ENCODE data around the gene MACROH2A1. TPM values are rescaled to one million over a fixed set of nuclear protein-coding genes. Genes with fewer than 3 reads are reported as not detected.

The MACROH2A1 gene
- total RNA-seq, 1 donor from 2014 or later, result 103 TPM

DNA sequence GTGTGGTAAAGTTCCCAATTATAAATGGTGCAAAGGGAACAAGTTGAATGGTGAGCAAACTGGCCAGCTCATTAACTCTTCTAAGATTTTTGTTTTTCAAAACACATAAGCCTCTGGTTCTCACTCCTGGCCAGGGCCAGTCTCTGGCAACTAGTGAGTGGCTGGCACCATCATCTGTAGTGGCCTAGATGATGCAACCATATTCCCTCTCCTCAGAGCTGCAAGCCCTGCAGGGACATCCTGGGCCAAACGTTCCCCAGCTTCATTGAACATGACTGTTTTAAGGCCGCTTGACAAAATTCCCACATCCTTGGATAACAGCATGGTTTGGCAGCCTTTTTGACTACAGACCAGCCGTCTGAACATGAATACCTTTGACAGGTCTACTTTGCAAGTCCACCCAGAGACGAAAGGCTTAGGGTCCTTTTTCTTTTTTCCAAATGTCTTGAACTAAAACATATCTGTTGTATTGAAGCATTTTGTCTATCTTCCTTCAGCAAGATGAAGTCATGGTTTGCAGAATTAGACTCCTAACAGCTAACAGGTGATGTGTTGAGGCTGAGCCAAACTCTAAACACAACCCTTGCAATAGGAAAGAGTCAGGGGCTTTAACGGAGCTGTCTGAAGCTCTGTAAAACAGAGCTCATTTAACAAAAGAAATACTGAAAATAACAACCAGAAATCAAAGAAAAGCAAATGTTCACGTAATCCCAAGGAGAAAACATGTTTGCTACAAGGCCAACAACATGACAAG lies 23.8 kb downstream of the MACROH2A1 start:
- H3K36me3 ChIP-seq, result peaks cover 39% of the 10 kb centered on the region

DNA sequence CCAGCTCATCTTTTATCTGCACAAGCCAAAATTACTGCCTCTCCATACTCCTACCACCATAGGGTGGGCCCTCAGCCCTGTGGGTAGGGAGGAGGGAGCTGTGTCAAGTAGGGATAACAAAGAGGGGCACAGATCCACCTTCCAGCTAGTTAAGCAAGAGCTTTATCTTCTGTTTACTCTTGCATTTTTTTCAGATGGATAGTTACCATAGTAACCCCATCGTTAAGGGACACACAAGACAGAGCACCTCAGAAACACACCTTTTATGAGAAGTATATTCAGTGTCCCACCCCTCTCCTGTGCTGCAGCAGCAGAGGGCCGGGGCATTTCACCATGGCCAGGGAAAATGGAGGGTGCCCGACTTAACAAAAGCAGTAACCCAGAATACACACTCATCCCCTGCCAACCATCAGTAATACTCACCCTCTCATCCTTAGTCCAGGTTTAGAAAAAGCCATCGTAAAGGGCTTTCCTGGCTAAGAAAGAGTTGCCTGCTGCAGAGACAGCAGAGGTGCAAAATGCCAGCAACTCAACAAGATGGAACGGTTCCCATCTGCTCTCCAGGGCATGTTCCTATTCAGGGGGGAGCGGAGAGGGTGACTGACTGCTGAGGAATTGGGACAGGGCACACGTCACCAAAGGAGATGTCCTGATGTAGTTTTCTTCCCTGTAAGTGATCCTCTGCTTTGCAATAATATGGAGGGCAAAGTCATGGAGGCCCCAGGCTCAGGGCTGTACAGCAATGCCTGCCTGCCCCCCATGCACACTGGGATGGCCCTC lies 25.1 kb downstream of the MACROH2A1 start:
- Histone ChIP-seq H3K27ac (replicated peaks) (peak overlapping the region; percentile 66), H3K4me1 (peaks cover 75% of the 10 kb centered on the region), H3K9me3 (replicated peaks) (no peaks in the 10 kb centered on the region), H3K4me3 (no peak overlapping the region), H3K27me3 (ENCODE audit: low read depth) (no peaks in the 10 kb centered on the region), H3K36me3 (peaks cover 46% of the 10 kb centered on the region)
- intact Hi-C loops (cut with micrococcal nuclease), result no loop called here
- DNase-seq, result no peak
- TF ChIP-seq, protein P1, sequence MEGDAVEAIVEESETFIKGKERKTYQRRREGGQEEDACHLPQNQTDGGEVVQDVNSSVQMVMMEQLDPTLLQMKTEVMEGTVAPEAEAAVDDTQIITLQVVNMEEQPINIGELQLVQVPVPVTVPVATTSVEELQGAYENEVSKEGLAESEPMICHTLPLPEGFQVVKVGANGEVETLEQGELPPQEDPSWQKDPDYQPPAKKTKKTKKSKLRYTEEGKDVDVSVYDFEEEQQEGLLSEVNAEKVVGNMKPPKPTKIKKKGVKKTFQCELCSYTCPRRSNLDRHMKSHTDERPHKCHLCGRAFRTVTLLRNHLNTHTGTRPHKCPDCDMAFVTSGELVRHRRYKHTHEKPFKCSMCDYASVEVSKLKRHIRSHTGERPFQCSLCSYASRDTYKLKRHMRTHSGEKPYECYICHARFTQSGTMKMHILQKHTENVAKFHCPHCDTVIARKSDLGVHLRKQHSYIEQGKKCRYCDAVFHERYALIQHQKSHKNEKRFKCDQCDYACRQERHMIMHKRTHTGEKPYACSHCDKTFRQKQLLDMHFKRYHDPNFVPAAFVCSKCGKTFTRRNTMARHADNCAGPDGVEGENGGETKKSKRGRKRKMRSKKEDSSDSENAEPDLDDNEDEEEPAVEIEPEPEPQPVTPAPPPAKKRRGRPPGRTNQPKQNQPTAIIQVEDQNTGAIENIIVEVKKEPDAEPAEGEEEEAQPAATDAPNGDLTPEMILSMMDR (IDR thresholded peaks at IDR 0.05; ENCODE audit: borderline replicate concordance), result no peak

More for the DNA sequence above, 23.8 kb downstream of the MACROH2A1 start:
- H3K9me3 ChIP-seq (replicated peaks), result no peaks in the 10 kb centered on the region
- no peaks in the 10 kb centered on the region for H3K27me3 ChIP-seq (ENCODE audit: low read depth)
- H3K4me1 ChIP-seq, result peaks cover 88% of the 10 kb centered on the region
- TF ChIP-seq, protein P1 (IDR thresholded peaks at IDR 0.05; ENCODE audit: borderline replicate concordance), result no peak
- no peak overlapping the region for H3K4me3 ChIP-seq
- intact Hi-C loops (cut with micrococcal nuclease), result no loop called here
- peak overlapping the region; percentile 66 for H3K27ac ChIP-seq (replicated peaks)
- DNase-seq, result no peak

DNA sequence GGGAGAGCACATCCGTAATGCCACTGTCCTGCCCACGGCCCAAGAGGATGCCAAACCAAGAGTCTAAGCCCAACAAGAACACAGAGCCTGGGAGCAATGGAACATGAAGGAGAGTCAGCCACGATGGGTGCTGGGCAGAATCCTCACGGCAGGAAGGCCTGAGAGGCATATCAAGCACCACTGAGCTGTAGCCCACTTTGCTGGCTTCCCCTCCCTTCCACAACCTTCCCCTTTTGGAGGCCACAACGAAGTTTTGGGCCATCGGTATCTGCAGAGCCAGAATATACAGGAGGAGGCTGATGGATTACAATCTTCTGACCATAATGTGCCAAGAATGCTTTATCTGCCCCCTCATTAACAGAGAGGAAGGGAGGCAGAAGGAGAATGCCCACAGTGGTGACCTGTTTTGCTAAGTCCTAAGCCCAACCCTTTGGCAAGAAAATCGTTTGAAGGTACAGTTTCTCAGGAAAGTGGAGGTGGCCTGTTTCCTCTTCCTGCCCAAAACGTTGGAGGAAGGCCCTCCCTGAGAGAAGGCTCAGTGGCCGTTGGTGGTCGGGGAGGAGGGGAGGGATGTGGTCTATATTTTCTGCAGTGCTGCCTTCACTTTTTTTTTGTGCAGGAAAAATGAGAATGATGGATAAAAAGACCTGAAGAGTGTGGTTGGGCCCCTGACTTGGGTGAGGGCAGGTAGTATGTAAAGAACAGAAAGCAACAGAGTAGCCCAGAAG lies 26.2 kb downstream of the MACROH2A1 start:
- H3K27ac ChIP-seq (replicated peaks), result no peak overlapping the region
- TF ChIP-seq, protein P1 (IDR thresholded peaks at IDR 0.05; ENCODE audit: borderline replicate concordance), result no peak
- H3K4me1 ChIP-seq, result peaks cover 64% of the 10 kb centered on the region
- no peak overlapping the region for H3K4me3 ChIP-seq
- intact Hi-C loops (cut with micrococcal nuclease), result no loop called here
- DNase-seq, result no peak
- H3K27me3 ChIP-seq (ENCODE audit: low read depth), result no peaks in the 10 kb centered on the region
- H3K9me3 ChIP-seq (replicated peaks), result no peaks in the 10 kb centered on the region
- peaks cover 47% of the 10 kb centered on the region for H3K36me3 ChIP-seq

DNA sequence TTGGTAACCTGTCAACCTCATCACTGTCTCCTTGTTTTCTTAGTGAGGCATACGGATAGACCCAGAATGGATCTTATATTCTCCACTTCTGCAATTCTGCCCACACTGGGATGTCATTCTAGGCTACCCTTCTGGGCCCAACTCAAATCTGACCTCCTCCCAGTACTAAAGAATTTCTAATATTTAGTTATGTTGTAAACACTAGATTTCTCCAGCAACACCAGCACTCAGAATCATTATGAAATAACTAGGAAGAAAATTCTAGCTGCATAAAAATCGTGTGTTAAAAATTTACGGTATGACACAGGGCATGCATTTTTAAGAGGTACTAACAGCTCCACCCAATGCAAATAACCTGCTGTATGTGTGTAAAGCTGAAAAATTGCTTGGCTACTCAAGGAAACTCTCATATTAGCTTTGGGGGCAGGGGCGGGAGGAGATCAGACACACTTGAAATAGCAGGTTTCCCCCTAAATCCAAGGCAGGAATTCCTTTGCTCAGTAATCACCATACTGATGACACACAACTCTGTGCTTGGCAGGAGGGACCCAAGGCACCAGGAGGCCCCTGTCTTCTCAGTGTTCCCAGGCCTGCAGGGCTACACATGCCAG lies 27.3 kb downstream of the MACROH2A1 start:
- peaks cover 63% of the 10 kb centered on the region for H3K4me1 ChIP-seq
- intact Hi-C loops (cut with micrococcal nuclease), result no loop called here
- H3K4me3 ChIP-seq, result no peak overlapping the region
- TF ChIP-seq, protein P1 (IDR thresholded peaks at IDR 0.05; ENCODE audit: borderline replicate concordance), result no peak
- no peaks in the 10 kb centered on the region for H3K27me3 ChIP-seq (ENCODE audit: low read depth)
- no peak for DNase-seq
- no peak overlapping the region for H3K27ac ChIP-seq (replicated peaks)
- H3K9me3 ChIP-seq (replicated peaks), result no peaks in the 10 kb centered on the region
- H3K36me3 ChIP-seq, result peaks cover 43% of the 10 kb centered on the region

DNA sequence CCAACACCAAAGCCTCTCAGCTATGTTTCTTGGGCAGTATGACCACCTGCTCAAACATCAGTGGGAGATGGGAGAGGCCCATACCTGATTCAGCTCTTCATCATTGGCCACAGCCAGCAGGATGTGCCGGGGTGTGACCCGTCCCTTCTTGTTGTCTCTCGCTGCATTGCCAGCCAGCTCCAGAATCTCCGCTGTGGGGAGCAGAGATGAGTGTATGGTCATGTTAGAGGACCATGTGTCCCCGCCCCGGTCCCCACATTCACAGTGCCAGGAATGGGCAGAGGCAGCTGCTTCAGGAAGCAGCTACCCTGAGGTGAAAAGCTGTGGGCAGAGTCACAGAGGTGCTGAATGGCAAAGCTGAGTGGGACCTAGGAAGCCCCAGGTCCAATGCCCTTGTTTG lies 29.1 kb downstream of the MACROH2A1 start:
- H3K4me1 ChIP-seq, result peaks cover 57% of the 10 kb centered on the region

More for the DNA sequence above, 29.1 kb downstream of the MACROH2A1 start:
- Histone ChIP-seq H3K36me3 (peaks cover 47% of the 10 kb centered on the region), H3K4me3 (no peak overlapping the region), H3K27ac (replicated peaks) (no peak overlapping the region), H3K27me3 (ENCODE audit: low read depth) (no peaks in the 10 kb centered on the region), H3K9me3 (replicated peaks) (no peaks in the 10 kb centered on the region)
- TF ChIP-seq, protein P1 (IDR thresholded peaks at IDR 0.05; ENCODE audit: borderline replicate concordance), result no peak
- DNase-seq, result no peak
- intact Hi-C loops (cut with micrococcal nuclease), result no loop called here

Data from left ventricle myocardium inferior (tissue), 1 donor.